NAMALWA (cell line): Measurements from ENCODE around the gene NECAB2.

ENCODE experiments used
- DNase-seq: peaks from one replicate; pipeline ENCODE4 v3.0.0-alpha.2; 2015; ENCODE audit warnings: low spot score

NECAB2 gene

DNA sequence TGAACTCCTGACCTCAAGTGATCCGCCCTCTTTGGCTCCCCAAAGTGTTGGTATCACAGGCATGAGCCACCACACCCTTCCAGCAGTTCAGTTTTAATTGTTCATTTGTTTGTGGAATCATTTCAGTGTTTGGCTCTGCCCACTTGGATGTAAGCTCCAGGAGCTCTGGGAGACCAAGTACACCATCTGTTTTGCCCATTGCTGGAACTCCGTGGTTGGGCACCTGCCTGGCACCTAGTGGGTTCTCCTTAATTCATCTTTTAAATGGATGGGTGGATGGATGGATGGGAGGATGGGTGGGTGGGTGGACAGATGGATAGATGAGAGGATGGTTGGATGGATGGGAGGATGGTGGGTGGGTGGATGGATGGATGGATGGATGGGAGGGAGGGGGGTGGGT lies 953 bp upstream of the NECAB2 start:
- DNase-seq = no peak

- no peak for DNase-seq
Measured at GRCh38 chr16:83968306-83968851, 335 bp downstream of the NECAB2 start.

DNA sequence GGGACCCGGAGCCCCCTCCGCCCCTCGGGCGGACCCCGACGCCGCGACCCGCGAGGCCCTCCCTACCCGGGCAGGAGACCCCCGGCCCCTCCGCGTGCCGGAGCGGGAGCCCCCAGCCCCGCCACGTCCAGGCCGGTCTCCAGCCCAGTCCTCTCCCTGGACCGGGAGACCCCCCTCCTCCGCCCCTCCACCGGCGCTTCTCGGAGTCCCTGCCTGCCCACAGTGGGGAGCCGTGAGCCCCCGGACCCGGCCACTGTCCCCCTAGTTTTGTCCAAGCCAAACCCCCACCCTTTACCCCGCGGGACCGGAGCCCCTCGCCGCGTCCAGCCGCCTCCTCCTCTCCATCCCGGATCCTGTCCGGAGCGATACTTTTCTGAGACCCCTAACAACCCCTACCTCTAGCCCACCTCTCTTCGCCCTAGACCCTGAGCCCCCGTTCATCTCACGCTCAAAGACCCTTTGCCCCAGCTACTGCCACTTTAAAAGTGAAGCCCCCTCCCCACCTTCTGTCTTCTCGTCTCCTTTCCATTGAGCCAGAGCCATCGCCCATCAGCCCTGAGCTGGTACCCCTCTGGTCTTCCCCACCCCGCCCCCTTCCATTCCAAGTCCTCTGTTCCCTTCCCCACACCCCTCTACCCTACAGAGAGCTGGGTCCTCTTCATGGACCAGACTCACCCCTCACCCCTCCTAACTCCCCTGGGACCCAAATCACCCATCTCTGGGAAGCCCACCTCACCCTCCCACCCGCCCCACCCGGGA lies 1.0 kb downstream of the NECAB2 start:
- no peak for DNase-seq

- DNase-seq = no peak
Measured at GRCh38 chr16:83969771-83970429, 1.9 kb downstream of the NECAB2 start.

DNA sequence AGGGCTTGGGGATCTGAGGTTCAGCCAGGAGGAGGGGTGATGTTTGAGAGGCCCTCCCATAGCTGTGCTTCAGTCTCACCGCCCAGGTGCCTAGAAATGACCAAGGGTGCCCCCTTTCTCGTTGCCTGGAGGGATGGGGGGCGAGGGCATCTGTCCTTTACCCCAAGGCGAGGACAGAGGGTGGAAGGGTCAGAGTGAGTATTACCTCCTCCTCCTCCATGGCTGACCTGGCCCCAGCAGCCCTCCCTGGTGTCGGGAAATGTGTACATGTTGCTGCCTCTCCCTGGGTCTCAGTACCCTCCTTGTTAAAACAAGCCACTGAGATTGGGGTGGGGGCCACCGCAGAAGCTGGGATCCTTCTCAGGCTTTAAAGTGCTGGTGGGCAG lies 2.4 kb downstream of the NECAB2 start:
- no peak for DNase-seq

DNA sequence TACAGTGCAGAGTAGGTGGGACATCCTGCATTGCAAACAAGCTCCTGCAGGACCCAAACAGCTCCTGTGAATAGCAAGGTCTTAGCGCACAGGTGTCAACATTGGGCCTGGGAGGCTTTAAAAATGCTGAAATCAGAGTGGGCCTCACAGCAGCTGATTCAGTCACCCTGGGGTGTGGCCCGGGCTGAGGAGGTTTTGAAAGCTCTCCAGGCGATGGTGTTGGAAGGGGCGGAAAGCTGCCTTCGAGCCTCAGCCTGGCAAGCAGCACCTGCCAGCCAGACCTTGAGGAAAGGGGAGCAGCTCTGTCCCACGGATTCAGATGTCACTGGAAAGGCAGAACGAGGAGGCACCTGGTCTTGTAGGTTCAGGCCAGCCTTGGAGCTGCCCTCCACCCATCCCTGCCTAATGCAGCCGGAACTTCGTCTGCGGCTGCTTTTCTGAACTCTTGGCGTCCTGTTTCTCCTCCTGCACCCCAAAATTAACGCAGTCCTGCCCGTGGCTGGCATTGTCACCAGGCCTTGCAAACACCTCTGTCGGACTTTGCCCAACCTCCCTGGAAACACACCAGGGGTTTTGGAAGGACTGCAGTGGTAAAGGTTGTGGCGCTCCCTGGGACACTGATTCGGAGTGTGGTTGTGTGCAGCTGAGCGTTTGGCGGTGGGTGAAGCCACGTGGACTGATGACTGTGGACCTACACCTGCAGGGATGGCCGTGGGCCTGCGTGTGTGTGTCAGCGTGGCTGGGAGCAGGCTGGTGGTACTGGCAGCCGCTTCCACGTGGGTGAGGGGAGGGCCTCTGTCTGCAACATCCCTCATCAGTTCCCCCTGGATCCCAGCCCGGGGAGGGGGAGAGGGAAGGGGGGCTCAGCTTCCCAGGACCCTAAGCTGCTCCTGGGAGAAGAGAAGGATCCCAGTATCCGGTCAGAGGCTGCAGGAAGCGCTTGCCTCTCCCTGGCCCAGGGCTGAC lies 3.4 kb downstream of the NECAB2 start:
- DNase-seq = no peak

DNA sequence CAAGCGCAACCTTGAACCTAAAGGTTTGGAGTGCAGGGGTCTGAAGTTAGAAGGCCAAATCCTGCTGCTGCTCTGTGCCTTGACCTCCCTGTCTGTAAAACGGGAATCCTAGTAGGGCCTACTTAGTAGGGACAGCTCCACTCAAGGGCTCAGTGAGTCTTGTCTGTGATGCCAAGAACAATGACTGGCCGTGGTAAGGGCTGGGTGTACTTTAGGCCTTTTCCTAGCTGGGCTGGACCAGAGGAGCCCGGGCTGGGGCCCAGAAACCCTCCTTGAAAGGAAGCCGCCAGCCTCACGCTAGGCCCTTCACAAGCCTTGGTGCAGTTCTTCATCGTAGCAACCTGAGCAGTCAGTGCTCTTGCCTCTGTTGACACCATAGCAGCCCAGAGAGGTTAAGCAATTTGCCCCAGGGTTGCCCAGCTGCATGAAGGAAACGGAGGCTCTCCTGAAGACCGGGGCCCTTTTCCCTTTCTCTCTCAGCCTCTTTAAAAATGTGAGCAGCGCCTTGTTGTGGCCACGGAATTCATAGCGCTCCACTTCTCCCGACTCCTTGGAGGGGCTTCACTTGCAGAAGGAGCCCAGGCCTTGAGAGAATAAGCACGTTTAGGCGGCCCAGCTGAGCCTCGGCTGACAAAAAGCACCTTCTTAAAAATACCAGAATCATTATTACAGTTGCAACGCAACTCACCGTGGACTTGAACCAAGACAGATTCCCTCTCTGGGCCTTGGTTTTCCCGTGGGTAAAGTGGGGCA lies 4.4 kb downstream of the NECAB2 start:
- no peak for DNase-seq

GRCh38 chr16:83973077-83973476 lies 5.0 kb downstream of the NECAB2 start:
- no peak for DNase-seq

- no peak for DNase-seq
Measured at GRCh38 chr16:83973581-83974385, 5.7 kb downstream of the NECAB2 start.

DNA sequence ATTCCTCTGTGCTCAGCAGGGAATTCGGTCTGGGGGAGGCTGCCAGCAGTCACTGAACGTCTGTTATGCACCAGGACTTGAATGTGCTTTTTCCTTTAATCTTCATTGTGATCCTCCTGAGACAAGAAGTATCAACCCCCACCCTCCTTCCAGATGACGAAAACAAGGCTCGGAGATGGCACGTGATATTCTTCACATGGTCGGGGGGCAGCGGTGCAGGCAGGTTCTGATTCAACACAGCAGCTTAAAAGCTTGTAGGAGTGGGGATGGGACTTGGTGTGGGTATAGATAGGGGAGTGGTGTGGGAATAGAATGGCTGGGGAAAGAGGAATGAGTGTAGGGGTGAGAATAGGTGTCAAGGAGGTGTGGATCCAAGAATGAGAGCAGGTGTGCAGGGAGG lies 6.4 kb downstream of the NECAB2 start:
- no peak for DNase-seq

DNA sequence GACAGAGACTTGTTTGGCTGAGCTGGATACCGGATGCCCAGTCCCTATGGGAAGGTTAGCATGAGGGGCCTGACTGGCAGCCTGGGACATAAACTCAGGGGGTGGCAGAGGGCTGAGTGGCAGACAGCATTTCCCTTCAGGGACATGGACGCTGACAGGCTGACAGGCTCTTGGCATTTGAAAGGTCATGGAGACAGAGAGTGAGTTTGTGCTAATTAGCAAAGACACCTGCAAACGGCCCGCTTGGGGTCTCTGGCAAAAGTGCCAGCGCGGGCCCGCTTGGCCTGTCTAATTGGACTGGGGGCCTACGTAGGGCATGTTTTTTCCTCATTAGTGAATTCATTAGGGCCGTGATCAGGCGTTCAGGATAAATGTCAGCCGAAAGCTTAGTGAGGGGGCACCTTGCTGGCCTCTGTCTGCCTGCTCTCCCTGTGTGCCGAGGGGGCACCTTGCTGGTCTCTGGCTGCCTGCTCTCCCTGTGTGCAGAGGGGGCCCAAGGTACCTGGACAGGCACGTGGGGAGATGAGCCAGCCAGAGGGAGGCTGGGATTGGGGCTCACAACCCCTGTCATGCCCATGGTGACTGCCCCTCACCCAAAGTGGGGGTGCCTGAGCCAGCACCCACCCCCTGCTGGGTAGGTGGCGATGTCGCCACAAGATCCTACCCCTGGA lies 7.7 kb downstream of the NECAB2 start:
- DNase-seq = no peak

GRCh38 chr16:83977056-83977815 lies 9.2 kb downstream of the NECAB2 start:
- no peak for DNase-seq

- no peak for DNase-seq
Measured at GRCh38 chr16:83978401-83978904, 10.4 kb downstream of the NECAB2 start.

- DNase-seq = no peak
Measured at GRCh38 chr16:83979441-83979840, 11.4 kb downstream of the NECAB2 start.

GRCh38 chr16:83980794-83981193 lies 12.8 kb downstream of the NECAB2 start:
- no peak for DNase-seq

- DNase-seq = no peak
Measured at GRCh38 chr16:83981799-83982198, 13.8 kb downstream of the NECAB2 start.

DNA sequence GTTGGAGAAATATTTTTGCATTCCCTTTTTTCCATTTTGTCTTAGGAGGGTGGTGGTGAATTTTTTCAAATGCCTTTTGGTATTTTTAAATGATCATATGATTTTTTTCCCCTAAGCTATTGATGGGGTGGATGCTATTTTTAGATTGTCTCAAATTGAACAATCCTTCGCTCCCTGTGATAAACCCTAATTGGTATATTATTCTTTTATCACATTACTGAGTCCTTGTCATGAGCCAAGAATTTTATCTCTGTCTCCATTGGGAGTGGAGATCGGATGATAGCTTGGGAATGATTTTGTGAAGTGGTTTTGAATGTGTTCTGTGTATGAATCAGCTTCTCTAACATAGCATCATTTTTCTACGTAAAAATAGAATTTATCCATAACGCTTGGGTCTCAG lies 15.4 kb downstream of the NECAB2 start:
- no peak for DNase-seq

- no peak for DNase-seq
Measured at GRCh38 chr16:83989300-83989699, 21.3 kb downstream of the NECAB2 start.

GRCh38 chr16:83990492-83990891 lies 22.4 kb downstream of the NECAB2 start:
- no peak for DNase-seq
